Activated T-cell treated with anti-CD3 and anti-CD28 coated beads, Interleukin-2, amount 50 U/mL, for 48 hours (primary cell): ENCODE measurements around the gene UNK.
"Not testable (repeated sequence)": the region's sequence is repeated elsewhere in the genome, so short reads cannot be mapped to it uniquely, and the experiment has no call there.

ENCODE experiments used
- DNase-seq, 2 experiments: peaks; one replicate each; pipeline ENCODE4 v3.0.0-alpha.2; 2020

The UNK gene

DNA sequence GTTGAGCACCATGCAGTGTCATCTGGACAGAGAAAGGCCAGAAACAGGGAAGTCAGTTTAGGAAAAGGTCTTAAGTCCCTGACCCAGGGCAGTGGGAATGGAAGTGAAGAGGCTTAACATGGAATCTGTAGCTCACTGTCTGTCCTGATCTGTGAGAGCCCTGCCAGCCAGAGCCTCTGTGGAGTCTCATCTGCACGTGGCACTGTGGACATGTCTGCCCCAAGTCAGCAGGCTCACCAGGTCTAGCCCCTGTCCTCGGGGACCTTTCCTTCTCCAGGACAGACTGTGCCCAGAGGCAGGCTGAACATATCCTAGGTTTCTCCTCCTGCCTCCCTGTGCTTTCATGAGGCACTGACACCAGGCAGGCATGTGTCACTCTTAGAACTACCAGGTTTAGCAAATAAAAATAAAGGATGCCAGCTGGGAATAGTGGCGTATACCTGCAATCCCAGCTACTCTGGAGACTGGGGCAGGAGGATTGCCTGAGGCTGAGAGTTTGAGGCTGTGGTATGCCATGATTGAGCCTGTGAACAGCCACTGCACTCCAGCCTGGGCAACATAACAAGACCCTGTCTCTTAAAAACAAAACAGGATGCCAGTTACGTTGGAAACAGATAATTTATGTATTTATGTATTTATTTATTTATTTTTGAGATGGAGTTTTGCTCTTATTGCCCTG is 22.4 kb downstream of the UNK start:
- DNase-seq, result no peak

DNA sequence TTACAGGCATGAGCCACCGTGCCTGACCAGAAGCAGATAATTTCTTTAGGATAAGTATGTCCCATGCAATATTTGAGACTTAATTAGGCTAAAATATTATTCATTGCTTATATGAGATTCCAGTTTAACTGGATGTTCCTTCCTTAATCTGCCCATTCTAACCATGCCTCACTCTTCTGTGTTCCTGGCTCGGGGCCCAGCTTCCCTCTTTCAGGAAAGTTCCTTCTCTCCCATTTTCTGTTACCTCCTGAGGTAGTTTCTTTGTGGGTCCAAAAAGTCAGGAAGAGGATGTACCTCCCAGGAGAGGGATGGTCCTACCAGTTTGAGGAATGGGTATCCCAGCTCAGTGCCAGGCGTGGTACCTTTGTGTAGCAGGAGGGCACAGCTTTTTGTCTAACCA is 23.3 kb downstream of the UNK start:
- no peak for DNase-seq

DNA sequence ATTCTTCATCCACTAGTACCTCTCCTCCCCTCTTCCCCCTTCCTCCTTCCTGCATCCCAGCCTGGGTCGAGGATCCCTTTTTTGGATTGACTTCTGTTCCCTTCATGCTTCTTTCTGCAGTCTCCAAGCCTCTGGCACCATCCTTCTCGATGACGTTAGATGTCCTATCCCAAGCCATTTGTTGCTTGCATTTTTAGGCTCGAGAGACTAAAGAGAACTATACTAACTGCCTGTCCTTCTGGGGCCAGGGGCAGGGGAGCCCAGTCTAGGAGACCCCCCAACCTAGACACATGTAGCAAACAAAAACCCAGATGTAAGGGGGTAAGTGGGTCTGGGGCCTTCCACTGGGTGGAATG is 23.9 kb downstream of the UNK start:
- DNase-seq, result no peak

DNA sequence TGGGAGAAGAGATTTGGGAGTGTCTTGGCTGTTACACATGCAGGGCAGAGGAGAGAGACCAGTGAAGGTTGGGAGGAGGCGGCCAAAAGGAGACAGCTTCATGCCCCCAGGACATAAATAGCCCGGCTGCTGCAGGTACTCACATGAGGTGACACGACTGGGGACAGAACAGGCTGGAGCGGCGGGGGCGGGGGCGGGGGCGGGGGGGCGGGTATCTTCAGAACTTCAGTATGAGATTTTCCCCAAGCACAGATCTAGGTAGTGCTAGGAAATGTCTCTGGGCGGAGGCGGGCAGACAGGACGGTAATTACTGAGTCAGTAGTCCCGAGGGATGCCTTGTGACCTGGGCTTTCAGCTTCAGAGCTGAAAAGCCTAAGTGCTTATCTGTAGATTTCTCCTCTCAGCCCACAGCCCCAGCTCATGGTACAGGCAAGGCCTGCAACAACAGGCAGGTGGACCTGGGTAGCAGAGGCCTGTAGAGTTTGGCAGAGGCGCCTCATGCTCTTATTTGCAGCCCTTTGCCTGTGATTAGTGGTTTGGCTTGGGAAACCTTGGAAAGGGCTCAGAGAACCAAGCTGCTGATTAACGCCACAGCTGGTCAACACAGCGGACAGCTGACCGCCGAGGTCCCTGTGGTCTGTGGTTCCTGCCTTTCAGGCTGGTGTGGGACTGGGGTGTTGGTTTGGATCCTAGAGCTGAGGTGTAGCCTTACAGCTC is 24.5 kb downstream of the UNK start:
- DNase-seq, result no peak

DNA sequence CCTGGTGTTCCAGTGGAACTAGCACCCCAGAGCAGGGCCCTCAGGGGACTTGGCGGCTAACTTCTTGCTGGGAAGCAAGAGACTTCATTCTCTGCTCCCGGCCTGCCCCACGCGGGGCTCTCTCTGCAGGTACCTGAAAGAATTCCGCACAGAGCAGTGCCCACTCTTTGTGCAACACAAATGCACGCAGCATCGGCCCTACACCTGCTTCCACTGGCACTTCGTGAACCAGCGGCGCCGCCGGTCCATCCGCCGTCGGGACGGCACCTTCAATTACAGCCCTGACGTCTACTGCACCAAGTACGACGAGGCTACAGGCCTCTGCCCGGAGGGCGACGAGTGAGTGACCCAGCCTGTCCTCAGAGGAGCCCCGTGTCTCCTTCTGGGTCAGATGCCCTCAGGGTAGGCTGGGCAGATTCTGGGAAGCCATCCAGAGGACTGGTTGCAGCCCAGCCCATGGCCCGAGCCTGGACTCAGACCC is 25.1 kb downstream of the UNK start:
- no peak for DNase-seq

DNA sequence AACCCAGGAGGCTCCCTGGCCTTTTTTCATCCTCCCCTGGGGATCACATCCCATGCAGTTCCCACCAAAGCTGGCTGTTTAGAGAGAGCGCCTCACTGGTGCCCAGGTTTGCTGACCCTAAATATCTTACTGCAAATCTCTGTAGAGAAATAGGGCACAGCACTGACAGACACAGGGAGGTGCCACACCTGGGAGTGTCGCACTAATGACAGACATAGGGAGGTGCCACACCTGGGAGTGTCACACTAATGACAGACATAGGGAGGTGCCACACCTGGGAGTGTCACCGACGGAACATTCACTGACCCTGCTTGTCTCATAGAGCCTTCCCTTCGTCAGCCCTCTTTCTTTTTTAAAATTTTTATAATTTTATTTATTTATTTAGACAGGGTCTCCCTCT is 25.6 kb downstream of the UNK start:
- DNase-seq, result no peak

DNA sequence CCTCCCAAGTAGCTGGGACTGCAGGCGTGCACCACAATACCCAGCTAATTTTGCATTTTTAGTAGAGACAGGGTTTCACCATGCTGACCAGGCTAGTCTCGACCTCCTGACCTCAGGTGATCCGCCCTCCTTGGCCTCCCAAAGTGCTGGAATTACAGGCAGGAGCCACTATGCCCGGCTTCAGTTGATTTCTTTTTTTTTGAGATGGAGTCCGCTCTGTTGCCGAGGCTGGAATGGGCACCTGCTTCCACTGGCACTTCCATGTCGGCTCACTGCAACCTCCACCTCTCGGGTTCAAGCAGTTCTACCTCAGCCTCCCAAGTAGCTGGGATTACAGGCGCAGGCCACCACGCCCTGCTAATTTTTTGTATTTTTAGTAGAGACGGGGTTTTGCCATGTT is 26.1 kb downstream of the UNK start:
- not testable (repeated sequence) for DNase-seq

DNA sequence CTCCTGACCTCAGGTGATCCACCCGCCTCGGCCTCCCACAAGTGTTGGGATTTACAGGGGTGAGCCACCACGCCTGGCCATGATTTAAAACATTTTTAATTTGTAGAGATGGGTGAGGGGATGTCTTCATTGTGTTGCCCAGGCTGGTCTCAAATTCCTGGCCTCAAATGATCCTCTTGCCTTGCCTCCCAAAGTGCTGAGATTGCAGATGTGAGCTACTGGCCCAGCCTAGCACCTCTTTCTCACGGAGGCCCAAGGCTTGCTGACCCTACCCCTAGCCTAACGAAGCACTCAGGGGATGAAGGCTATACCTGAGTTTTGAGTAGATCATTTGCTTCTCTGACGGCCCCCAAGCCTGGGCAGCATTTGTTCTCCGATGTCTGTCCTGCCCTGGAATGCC is 26.6 kb downstream of the UNK start:
- DNase-seq, result no peak

DNA sequence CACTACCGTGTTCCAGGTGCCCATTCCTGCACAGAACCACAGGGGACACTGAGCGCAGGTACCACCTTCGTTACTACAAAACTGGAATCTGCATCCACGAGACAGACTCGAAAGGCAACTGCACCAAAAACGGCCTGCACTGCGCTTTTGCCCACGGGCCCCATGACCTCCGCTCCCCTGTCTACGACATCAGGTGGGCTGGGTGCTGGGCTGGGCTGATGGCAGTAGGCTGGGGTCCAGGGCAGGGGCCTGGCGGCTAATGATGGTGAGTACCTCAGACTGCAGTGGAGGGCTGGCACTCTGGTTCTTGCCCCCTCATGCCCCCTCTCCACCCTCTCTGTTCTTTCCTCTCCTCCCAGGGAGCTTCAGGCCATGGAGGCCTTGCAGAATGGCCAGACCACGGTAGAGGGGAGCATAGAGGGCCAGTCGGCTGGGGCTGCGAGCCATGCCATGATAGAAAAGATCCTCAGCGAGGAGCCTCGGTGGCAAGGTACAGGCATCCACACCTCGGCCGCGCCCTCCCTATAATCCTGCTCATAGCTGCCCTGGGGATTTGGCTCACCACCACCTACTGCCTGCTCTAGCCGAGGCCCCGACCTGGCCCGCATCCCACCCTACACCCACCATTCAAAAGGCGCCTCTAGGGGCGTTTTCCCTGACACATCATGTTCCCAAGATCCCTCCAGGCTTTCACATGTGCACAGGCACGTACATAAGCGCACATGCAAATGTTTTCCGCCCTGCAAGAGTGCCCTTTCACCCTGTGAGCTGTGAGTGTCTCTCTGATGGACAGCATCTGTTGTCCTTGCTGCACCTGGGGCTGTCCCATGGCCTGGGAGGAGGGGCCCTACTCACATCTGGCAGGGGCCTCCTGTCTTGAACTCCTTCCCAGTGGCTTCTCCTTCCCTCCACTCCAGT is 27.7 kb downstream of the UNK start:
- no peak for DNase-seq

DNA sequence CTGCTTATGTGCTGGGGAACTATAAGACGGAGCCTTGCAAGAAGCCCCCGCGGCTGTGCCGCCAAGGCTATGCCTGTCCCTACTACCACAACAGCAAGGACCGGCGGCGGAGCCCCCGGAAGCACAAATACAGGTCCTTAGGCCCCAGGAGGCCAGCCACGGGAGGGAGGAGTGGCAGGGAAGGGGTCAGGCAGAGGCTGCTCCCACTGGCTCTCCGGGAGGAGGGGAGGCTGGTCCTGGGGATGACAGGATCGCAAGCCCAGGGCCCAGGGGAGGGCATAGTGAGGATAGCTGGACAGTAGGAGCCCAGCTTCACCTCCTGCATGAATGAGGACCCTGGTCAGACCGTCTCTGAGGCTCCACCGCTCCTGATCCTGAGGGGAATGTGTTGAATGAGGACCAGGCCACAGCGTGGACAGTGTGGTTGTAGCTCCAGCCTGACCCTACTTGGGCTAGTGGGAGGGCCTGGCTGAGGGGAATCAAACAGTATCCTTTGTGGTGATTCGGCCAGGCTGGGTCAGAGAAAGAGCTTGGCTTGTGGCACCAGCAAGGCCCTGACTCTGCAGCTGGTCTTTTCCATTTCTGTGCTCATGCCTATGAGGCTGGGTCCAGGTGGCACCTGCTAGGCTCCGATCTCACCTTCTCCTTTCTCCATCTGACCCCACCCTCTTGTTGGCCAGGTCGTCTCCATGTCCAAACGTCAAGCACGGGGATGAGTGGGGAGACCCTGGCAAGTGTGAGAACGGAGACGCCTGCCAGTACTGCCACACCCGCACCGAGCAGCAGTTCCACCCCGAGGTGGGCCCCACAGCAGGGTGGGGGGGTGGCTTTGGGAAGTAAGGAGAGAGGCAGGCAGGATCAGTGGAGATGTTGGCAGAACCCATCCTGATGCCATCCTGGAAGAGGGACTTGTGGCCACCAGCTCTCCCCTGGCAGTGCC is 28.7 kb downstream of the UNK start:
- DNase-seq, result no peak

DNA sequence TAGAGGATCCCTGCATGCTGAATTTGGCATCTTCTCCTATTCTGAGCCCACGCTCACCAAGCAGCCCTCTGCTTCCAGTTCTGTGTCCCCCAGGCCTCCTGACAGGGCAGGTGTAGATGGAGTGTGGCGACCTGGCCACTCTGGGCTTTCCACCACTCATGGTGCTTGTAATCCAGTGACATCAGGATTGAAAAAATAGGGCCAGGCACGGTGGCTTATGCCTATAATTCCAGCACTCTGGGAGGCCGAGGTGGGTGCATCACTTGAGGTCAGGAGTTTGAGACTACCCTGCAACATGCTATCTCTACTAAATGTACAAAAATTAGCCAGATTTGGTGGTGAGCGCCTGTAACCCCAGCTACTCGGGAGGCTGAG is 29.4 kb downstream of the UNK start:
- DNase-seq, result no peak

DNA sequence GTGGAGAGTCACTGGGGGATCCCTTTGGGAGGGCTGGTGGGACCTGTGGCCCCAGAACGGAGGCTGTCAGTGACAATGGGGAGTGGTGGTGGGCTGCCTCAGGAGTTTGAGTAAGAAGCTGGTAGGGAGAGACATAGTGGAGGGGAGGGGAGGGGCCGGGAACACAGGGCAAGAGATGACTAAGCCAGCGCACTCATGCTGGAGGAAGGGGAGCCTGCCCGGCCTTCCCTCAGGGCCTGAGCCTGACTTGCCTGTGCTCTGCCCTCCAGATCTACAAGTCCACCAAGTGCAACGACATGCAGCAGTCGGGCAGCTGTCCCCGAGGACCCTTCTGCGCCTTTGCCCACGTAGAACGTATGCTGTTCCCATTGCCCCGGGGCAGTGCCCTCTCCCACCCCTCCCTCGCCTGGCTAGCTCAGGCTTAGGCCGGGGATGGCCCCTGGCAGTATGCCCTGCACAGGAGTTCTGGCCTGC is 30.3 kb downstream of the UNK start:
- no peak for DNase-seq

DNA sequence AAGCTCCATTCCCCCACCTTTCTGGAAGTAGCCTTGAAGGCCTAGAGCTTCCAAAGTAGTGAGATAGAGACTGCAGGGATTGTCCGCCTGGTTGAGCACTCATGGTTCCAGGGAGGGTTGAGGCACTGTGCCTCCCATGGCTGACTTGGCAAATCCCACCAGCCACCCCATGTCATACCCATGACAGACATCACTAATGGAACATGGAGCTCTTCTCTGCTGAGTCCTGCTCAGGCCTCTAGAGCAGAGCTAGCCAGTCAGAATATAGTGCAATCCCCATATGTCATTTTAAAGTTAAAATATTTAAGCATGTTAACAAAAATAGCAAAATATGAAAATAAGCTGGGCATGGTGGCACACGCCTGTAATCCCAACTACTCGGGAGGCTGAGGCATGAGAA is 30.8 kb downstream of the UNK start:
- no peak for DNase-seq

DNA sequence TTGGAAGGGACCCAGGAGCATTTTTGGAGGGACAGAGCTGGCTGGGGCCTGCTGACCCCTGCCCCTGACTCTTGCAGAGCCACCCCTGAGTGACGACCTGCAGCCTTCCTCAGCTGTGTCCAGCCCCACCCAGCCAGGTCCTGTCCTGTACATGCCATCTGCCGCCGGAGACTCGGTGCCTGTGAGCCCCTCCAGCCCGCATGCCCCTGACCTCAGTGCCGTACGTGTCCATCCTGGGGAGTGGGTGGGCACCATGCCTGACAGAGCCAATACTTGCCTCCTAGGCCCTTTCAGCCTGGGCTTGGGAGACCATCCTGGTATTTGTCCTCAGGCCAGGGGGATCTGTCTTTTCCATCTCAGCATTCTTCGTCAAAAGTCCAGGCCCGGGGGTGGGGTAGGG is 32.1 kb downstream of the UNK start:
- DNase-seq, result no peak

DNA sequence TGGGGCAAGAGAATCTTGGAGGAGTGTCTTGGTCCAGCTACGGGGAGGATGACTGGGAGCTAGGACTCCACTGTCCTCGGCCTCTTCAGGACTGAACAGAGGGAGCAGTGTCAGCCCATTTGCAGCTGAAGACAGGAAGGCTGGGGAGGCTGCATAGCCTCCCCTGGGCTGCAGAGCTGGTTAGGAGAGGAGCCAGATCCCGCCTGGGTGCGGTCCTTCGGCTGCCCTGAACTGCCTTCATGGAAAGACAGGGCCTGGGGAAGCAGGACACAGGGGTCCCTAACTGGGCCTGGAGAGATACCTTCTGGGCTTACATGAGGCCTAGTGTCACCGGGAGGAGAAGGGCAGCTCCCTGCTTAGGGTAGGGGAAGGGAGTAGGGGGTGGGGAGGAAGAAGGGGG is 33.0 kb downstream of the UNK start:
- no peak for DNase-seq

DNA sequence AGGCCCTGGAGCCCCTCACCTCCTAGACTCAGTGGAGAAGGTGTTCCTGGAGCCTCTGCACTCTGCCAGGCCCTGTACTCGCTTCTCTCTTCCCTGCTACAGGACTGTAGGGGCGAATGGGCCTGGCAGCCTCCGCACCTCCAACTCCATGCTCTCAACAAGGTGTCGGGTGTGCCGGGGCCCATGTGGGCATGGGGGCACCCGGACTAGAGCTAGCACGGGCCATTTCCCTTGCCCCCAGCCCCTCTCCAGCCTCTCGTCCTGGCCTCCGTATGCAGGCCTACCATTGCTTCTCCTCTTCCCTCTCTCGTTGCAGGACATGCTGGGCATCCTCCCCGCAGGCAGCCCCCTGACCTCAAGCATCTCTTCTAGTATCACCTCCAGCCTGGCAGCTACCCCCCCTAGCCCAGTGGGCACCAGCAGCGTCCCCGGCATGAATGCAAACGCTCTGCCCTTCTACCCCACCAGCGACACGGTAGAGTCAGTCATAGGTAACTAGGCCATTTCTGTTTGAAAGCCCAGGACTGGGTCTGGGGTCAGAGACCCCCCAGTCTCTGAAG is 33.8 kb downstream of the UNK start:
- no peak for DNase-seq

DNA sequence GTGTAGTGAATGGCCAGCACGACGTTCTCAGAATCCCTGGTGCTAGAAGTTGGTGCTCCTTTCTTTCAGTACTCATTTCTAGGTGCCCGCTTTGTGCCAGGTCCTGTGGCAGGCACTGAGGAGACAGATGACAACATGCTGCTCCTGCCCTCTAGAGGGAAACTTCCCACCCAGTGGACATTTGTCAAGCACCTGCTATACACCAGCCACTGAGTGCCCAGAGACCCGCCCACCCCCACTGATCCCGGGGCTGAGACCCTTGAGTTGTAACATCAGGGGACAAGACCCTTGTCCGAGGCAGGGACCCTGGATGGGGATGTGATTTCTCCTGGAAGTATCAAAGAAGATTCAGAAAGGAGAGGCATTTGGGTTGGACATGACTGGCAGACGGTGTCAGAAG is 34.5 kb downstream of the UNK start:
- DNase-seq, result no peak

DNA sequence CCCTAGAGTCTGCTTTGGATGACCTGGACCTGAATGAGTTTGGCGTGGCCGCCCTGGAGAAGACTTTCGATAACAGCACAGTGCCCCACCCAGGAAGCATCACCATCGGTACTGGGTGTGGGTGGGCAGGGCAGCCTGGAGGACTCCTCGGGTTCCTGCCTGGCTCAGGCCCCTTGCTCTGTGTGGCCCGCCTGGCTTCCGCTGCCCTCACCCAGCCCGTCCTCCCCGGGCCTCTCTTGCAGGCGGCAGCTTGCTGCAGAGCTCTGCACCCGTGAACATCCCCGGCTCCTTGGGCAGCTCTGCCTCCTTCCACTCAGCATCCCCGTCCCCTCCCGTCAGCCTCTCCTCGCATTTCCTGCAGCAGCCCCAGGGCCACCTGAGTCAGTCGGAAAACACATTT is 35.1 kb downstream of the UNK start:
- DNase-seq, result no peak

DNA sequence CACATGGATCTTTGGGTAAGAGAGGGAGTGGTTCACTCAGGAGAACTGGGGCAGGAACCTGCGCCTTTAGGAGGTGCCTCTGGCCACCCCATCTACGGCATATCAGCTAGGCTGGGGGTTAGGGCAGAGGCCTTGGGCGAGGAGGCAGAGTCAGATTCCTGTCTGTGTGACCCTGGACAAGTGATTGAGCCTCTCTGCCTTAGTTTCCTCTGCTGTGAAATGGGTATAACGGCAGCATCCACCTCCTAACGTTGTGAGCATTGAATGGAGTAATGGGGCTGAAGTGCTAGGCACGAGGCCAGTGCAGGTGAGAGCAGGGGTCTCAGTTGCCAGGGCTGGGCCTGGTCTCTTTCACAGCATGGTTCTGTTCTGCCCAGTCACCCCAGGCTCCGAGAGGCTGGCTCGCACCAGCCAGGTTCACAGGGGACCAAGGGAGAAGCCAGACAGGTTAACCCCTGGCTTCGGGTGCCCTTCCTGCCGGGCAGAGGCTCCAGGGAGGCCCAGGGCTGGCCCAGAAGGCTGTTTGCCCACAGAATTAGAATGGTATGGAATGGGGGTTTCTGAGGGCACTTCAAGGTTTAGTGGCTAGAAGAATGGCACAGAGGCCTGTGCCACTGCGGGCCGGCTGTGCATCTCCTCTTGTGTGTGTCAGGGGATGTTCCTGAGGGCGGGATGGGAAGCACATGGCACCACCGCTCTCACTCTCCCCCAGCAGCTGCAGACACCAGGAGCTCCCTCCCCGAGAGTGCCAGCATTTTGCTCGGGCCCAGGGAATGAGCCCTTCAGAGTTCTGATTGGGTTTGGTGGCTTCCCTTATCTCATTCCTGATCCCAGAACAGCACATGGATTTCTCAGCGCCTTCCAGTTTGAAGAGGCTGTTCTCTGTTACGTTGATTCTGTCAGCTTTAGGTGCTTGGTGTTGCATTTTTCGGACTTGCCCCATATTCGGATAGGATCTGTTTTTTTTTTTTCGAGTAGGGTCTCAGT is 35.8 kb downstream of the UNK start:
- DNase-seq, result no peak

DNA sequence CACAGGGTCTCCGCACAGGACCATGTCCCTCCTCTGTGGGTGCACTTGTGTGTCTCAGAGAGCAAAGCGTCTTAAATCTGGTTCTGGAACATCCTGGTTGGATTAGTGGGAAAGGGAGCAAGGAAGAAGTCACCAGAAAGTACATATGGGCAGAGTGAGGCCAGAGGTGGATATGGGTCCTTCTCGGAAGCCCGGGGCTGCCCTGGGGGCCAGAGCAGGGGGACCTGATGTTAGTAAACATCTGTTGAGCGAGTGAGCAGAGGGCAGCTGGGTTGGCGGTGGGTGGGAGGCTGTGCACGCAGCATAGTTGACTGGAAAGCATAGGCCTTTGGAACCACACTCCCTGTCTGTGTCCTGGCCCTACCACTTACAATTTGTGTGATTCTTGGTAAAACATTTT is 36.9 kb downstream of the UNK start:
- no peak for DNase-seq
